ENCODE data around the gene KHDC4. TPM values are rescaled to one million over a fixed set of nuclear protein-coding genes. Genes with fewer than 3 reads are reported as not detected.
A peak's percentile ranks its signal among the peaks of the same experiment; 100 is the strongest.
"Not testable (repeated sequence)": the region's sequence is repeated elsewhere in the genome, so short reads cannot be mapped to it uniquely, and the experiment has no call there.

The KHDC4 gene
- total RNA-seq, 1 experiment from 2014 or later: 28.1 TPM

GRCh38 chr1:155920717-155921116 lies 13.5 kb downstream of the KHDC4 start:
- in situ Hi-C loops (cut with HindIII; ENCODE audit: low pct_unique_long_range_greater_than_20kb, low sequenced_read_pairs): no loop called here
- no peak for DNase-seq (ENCODE audit: low read depth, low spot score)

GRCh38 chr1:155919801-155920200 lies 14.4 kb downstream of the KHDC4 start:
- DNase-seq (ENCODE audit: low read depth, low spot score): no peak
- in situ Hi-C loops (cut with HindIII; ENCODE audit: low pct_unique_long_range_greater_than_20kb, low sequenced_read_pairs): no loop called here

GRCh38 chr1:155918660-155919059 lies 15.6 kb downstream of the KHDC4 start:
- no peak for DNase-seq (ENCODE audit: low read depth, low spot score)
- in situ Hi-C loops (cut with HindIII; ENCODE audit: low pct_unique_long_range_greater_than_20kb, low sequenced_read_pairs): no loop called here

GRCh38 chr1:155913969-155914757 lies 20.1 kb downstream of the KHDC4 start:
- in situ Hi-C loops (cut with HindIII; ENCODE audit: low pct_unique_long_range_greater_than_20kb, low sequenced_read_pairs): no loop called here
- DNase-seq (ENCODE audit: low read depth, low spot score): no peak

- no peak for DNase-seq (ENCODE audit: low read depth, low spot score)
- in situ Hi-C loops (cut with HindIII; ENCODE audit: low pct_unique_long_range_greater_than_20kb, low sequenced_read_pairs): no loop called here
Measured at GRCh38 chr1:155912056-155912536, 22.1 kb downstream of the KHDC4 start.

GRCh38 chr1:155911156-155912055 lies 22.8 kb downstream of the KHDC4 start, which contains the start of gene RIT1:
TSS of gene RIT1 (minus strand) at chr1:155911349. CDS start at chr1:155910761, 588 bp downstream.
- in situ Hi-C loops (cut with HindIII; ENCODE audit: low pct_unique_long_range_greater_than_20kb, low sequenced_read_pairs): no loop called here
- DNase-seq (ENCODE audit: low read depth, low spot score): peak; percentile 76

- peak; percentile 26 for DNase-seq (ENCODE audit: low read depth, low spot score)
- in situ Hi-C loops (cut with HindIII; ENCODE audit: low pct_unique_long_range_greater_than_20kb, low sequenced_read_pairs): no loop called here
Measured at GRCh38 chr1:155910621-155911121, 23.5 kb downstream of the KHDC4 start.

GRCh38 chr1:155909894-155910293 lies 24.3 kb downstream of the KHDC4 start:
- in situ Hi-C loops (cut with HindIII; ENCODE audit: low pct_unique_long_range_greater_than_20kb, low sequenced_read_pairs): no loop called here
- no peak for DNase-seq (ENCODE audit: low read depth, low spot score)

- no peak for DNase-seq (ENCODE audit: low read depth, low spot score)
- in situ Hi-C loops (cut with HindIII; ENCODE audit: low pct_unique_long_range_greater_than_20kb, low sequenced_read_pairs): no loop called here
Measured at GRCh38 chr1:155904261-155904660, 30.0 kb downstream of the KHDC4 start.

- in situ Hi-C loops (cut with HindIII; ENCODE audit: low pct_unique_long_range_greater_than_20kb, low sequenced_read_pairs): no loop called here
Measured at GRCh38 chr1:155900161-155900560, 34.1 kb downstream of the KHDC4 start.

GRCh38 chr1:155899683-155900082 lies 34.5 kb downstream of the KHDC4 start:
- in situ Hi-C loops (cut with HindIII; ENCODE audit: low pct_unique_long_range_greater_than_20kb, low sequenced_read_pairs): no loop called here
- DNase-seq (ENCODE audit: low read depth, low spot score): no peak

More at GRCh38 chr1:155900161-155900560, 34.1 kb downstream of the KHDC4 start:
- DNase-seq (ENCODE audit: low read depth, low spot score): no peak

- no peak for DNase-seq (ENCODE audit: low read depth, low spot score)
- in situ Hi-C loops (cut with HindIII; ENCODE audit: low pct_unique_long_range_greater_than_20kb, low sequenced_read_pairs): no loop called here
Measured at GRCh38 chr1:155898888-155899287, 35.3 kb downstream of the KHDC4 start.

- in situ Hi-C loops (cut with HindIII; ENCODE audit: low pct_unique_long_range_greater_than_20kb, low sequenced_read_pairs): no loop called here
- DNase-seq (ENCODE audit: low read depth, low spot score): no peak
Measured at GRCh38 chr1:155897746-155898145, 36.5 kb downstream of the KHDC4 start.

- DNase-seq (ENCODE audit: low read depth, low spot score); in situ Hi-C loops (cut with HindIII; ENCODE audit: low pct_unique_long_range_greater_than_20kb, low sequenced_read_pairs): not testable (repeated sequence)
Measured at GRCh38 chr1:155896476-155896875, 37.7 kb downstream of the KHDC4 start.

- DNase-seq (ENCODE audit: low read depth, low spot score); in situ Hi-C loops (cut with HindIII; ENCODE audit: low pct_unique_long_range_greater_than_20kb, low sequenced_read_pairs): not testable (repeated sequence)
Measured at GRCh38 chr1:155895617-155896016, 38.6 kb downstream of the KHDC4 start.

- in situ Hi-C loops (cut with HindIII; ENCODE audit: low pct_unique_long_range_greater_than_20kb, low sequenced_read_pairs): no loop called here
- peak; percentile 52 for DNase-seq (ENCODE audit: low read depth, low spot score)
Measured at GRCh38 chr1:155893389-155894142, 40.6 kb downstream of the KHDC4 start.

- no peak for DNase-seq (ENCODE audit: low read depth, low spot score)
- in situ Hi-C loops (cut with HindIII; ENCODE audit: low pct_unique_long_range_greater_than_20kb, low sequenced_read_pairs): no loop called here
Measured at GRCh38 chr1:155892796-155893195, 41.4 kb downstream of the KHDC4 start.
